Subcutaneous adipose tissue (tissue), 4 donors: ENCODE data around the gene RSPO3. TPM values are rescaled to one million over a fixed set of nuclear protein-coding genes. Genes with fewer than 3 reads are reported as not detected.

Experiments used
- total RNA-seq, 4 donors: library from RNA; depleted of rRNA; stranded (reverse); fragments of >200 nt; gene quantifications; one replicate each; pipeline ENCODE4 v1.1.0, GENCODE V29; 2016
- TF ChIP-seq, protein P1 (sequence below): fragments of 450-650 bp; IDR thresholded peaks from one replicate; pipeline ENCODE4 v1.5.1; 2016; ENCODE audit warnings: low read depth, mild to moderate bottlenecking, control low read depth, antibody characterized with exemption, moderate library complexity

RSPO3 gene
- total RNA-seq, 4 donors from 2014 or later: 2.3 to 10.2 (median 2.5) TPM

DNA sequence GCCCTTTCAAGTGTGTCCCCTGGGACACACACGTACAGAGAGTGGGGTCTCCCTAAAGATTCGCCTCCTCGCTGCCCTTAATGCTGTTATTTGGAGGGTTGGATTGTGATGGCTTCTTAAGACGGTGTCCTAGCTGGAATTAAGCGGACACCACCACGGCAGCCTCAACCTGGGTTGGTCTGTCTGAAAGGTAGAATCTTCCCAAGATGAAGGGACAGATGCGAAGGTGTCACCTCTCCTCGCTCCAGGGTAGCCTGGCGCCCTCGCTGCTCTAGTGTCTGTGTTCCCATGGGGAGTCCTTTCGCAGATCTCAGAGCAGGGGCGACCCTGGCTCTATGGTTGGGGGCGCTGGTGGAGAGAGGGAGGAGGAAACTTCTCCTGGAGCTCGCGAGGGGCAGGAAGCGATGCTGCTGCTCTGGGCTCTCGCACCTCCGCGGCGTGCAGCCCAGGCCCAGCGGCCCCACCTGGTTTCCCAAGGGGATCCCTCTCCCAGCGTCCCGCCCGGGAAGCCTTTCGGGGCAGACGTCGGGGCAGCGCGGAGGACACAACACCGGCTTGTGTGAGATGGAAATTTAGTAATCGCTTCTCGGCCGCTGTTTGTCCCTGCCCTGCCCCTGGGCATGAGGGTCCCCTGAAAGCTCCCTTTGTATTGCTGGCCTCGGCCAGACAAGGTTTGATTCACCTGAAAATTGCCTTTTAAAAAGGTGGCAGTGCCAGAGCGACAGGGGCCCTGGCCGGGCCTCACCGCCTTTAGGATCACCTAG lies 1.7 kb downstream of the RSPO3 start:
- TF ChIP-seq, protein P1, sequence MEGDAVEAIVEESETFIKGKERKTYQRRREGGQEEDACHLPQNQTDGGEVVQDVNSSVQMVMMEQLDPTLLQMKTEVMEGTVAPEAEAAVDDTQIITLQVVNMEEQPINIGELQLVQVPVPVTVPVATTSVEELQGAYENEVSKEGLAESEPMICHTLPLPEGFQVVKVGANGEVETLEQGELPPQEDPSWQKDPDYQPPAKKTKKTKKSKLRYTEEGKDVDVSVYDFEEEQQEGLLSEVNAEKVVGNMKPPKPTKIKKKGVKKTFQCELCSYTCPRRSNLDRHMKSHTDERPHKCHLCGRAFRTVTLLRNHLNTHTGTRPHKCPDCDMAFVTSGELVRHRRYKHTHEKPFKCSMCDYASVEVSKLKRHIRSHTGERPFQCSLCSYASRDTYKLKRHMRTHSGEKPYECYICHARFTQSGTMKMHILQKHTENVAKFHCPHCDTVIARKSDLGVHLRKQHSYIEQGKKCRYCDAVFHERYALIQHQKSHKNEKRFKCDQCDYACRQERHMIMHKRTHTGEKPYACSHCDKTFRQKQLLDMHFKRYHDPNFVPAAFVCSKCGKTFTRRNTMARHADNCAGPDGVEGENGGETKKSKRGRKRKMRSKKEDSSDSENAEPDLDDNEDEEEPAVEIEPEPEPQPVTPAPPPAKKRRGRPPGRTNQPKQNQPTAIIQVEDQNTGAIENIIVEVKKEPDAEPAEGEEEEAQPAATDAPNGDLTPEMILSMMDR: no peak

DNA sequence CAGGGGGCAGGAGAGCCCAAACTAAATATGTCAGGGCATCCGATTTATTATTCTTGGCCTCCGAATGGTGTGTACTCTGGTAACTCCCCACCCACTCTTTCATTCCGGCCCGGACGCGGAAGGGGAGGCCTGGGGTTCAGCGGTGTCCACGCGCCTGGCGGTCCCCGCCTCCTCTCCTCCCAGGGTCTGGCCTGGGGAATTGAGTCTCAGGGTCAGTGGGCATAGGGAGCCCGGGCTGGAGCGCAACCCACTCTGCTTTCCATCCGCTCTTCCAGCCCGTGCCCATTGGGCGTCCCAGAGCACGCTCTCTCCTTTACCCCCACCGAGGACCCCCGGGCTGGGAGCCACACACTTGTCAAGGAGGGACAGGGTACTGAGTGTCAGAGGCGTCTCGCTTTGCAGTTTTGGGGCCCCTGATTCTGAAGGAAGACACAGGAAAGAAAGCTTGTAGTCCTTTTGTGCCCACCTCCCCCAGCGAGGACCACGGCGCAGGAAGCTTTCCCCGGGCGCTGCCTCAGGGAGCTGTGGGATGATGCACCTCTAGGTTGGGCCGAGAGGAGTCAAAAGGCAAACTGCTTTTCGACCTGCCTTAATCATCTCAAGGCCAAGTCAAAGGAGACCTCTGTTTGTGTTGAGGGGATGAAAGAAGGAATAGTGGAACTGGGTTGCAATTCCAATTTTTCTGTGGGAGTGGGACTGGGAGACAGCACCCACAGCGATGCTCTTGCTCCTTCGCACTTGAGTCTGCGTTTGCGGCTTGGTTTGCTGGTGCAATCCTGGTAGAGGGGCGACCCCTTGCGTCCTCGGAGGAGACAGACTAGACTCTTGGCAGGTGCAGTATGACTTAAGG lies 2.5 kb downstream of the RSPO3 start:
- TF ChIP-seq, protein P1: no peak

DNA sequence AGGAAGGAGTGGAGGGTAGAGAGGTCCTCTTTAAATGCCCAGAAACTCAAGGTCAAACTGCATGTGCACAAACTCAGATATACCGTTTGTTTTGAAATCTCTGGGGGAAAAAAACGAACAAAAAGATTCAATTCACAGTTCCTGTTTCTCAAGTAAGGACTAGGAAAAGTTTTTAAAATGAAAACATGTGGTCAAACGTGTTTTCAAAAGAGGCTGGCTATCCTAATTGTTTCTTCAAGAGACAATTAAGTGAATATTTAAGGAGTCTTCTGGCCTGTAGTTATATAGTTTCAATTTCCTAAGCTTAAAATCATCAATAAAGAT lies 3.1 kb downstream of the RSPO3 start:
- TF ChIP-seq, protein P1: no peak

DNA sequence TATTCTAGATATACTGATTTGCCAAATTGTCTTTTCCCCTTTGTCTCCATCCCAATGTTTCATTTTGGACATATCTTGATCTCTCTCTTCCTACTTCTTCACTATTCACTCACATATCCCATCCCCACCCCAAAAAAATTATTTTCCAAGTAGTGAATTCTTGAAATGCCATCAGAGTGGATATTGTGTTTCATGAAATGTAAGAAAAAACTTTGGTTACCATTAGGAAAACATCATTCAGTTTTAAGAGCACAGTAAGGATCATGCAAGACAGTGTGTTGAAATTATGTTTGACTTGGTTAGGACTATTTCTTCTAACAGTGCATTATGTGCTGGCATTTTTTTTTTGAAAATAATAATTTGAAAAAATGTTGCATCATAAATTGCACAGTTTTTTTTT lies 5.7 kb downstream of the RSPO3 start:
- TF ChIP-seq, protein P1: no peak

DNA sequence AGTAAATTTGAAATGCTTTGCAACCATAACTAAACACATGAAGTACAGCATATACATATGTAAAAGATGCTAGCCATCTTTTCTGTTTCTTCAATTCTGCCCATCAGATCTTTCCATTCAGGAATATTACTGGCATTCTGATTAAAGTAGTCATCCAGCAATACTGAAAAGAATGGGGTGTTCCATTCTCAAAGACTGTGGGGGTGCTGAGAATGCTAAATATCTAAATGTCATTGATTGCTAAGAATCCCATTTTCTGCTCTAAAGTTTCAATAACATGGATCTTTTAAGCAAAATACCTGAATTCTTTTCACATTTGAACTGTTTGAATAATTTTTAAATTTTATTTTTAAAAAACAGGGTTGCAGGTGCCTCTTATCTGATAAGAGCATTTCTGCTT lies 6.2 kb downstream of the RSPO3 start:
- TF ChIP-seq, protein P1: no peak

DNA sequence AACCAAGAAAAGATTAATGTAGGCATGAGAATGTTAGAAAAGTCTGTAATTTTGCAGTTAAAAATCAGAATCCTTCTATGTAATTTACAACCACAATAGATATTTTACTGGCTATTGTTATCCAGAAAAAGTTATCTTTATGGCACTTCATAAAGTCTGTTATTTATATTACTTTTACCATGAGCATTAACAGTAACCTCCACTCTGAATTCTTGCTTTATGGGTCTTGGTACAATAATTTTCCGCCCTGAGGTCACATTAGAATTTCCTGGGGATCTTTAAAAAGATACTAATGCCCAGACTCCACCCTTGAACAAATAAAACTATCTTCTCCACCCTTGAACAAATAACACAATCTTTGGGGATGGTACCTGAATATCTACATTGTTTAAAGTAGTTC lies 9.6 kb downstream of the RSPO3 start:
- TF ChIP-seq, protein P1: no peak

DNA sequence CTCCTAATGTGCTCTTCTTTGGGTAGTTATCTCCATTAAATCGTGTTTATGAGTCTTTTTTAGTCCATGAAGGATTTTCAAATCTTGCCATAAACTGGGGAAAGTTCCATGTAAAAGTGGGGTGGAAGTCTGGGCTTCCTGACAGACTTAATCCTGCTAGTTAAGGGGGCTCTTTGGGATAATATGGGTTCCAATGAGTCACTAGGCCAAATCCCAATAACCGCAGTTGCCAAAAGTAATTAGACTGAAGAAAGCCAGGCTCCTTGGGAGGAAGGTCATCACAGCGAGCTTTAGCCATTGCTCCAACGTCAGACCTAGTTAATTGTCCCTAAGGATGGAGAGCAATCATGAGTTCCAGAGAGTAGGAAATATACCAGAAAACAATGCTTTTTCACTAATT lies 10.8 kb downstream of the RSPO3 start:
- TF ChIP-seq, protein P1: no peak
